ENCODE measurements around the gene ZCCHC24.

The ZCCHC24 gene

DNA sequence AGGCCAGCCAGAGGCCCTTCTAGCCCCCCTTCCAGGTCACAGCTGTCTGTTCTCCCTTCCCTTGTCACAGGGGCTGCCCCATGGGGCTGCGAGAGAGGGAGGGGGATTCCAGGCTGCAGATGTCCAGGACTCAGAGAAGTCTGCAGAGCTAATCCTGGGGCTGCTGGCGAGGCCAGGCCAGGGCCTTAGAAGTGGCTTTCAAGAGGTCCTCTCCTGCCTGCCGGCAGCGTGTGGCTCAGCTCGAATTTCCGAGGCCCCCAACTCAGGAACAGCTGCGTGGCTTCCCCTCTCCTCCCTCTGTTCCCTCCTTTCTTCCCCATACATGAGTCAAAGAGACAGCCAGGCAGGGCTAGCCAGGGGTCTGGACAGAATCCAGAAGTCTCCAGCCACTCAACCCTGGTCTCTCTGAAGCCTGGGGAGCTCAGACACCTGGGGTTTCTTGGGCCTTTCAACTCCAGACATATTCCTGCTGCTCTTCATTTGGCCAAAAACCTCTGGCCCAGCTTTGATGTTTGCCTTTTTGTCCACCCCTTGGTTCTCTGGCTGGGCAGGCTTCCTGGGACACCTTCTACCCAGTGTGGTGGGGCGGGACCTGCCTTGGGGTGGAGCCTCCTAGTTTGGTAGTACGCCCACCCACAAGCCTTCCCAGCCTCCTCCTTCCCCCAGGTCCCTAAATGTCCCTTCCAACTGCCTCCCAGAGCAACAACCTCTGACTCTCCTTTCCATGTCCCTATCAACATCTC, 45.1 kb upstream of the ZCCHC24 start:
- TF ChIP-seq, protein P1, sequence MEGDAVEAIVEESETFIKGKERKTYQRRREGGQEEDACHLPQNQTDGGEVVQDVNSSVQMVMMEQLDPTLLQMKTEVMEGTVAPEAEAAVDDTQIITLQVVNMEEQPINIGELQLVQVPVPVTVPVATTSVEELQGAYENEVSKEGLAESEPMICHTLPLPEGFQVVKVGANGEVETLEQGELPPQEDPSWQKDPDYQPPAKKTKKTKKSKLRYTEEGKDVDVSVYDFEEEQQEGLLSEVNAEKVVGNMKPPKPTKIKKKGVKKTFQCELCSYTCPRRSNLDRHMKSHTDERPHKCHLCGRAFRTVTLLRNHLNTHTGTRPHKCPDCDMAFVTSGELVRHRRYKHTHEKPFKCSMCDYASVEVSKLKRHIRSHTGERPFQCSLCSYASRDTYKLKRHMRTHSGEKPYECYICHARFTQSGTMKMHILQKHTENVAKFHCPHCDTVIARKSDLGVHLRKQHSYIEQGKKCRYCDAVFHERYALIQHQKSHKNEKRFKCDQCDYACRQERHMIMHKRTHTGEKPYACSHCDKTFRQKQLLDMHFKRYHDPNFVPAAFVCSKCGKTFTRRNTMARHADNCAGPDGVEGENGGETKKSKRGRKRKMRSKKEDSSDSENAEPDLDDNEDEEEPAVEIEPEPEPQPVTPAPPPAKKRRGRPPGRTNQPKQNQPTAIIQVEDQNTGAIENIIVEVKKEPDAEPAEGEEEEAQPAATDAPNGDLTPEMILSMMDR (IDR thresholded peaks at IDR 0.05) = no peak
- intact Hi-C loops (cut with DNase I; ENCODE audit: low total_unique reads) = no loop called here
- Histone ChIP-seq H3K4me1 (peaks cover 0 to 24% (median 17%) of the 10 kb centered on the region in 4 donors), H3K36me3 (no peaks in the 10 kb centered on the region), H3K27me3 (no peaks in the 10 kb centered on the region), H3K4me3 (no peak overlapping the region), H3K27ac (no peak overlapping the region), H3K9me3 (no peaks in the 10 kb centered on the region)
- DNase-seq = peak in 1 of 2 donors; percentile 60

DNA sequence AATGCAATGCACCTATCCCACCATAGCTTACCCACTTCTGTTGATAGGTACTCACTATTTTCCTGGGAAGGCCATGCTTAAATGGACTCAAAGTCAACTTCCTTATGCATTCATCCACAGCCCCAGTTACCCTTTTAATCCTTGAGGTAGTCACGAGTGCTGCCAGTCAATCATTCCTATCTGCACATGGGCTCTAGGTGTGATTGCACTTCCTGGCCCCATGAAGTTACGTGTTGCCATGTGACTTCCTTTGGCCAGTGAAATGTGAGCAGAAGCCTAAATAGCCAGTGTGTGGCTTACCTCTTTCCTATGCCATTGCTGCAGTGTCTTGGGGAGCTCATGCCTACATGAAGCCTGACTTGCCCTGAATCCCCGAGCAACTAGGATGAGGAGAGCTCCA, 43.4 kb upstream of the ZCCHC24 start:
- Histone ChIP-seq H3K27ac (peak overlapping the region; percentile 54 to 73), H3K9me3 (no peaks in the 10 kb centered on the region), H3K36me3 (no peaks in the 10 kb centered on the region), H3K4me3 (no peak overlapping the region), H3K4me1 (peaks cover 0 to 28% (median 20%) of the 10 kb centered on the region in 4 donors), H3K27me3 (no peaks in the 10 kb centered on the region)
- TF ChIP-seq, protein P1 (IDR thresholded peaks at IDR 0.05) = no peak
- intact Hi-C loops (cut with DNase I; ENCODE audit: low total_unique reads) = no loop called here
- no peak for DNase-seq

DNA sequence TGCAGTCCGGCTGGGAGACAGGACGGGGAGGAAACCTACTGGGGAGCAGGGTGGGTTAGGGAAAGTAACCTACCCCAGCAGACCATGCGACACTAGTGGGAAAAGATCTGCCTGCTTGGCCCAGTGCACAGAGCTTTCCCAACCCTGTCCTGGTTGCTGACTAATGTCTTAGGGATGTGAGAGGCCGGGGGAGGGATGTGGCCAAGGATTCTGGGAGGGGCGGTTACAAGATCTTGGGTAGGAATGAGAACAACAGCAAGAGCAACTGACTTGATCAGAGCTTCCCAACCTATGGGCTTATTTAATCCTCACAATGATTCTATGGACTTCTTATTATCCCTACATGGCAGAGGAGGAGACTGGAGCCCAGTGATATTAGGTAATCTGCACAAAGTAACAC, 42.9 kb upstream of the ZCCHC24 start:
- peak; percentile 89 to 91 for DNase-seq
- H3K36me3 ChIP-seq = no peaks in the 10 kb centered on the region
- TF ChIP-seq, protein P1 (IDR thresholded peaks at IDR 0.05) = no peak
- intact Hi-C loops (cut with DNase I; ENCODE audit: low total_unique reads) = no loop called here
- H3K4me1 ChIP-seq = peaks cover 0 to 33% (median 23%) of the 10 kb centered on the region in 4 donors
- H3K4me3 ChIP-seq = no peak overlapping the region
- no peaks in the 10 kb centered on the region for H3K27me3 ChIP-seq
- H3K9me3 ChIP-seq = no peaks in the 10 kb centered on the region
- peak overlapping the region; percentile 54 to 73 for H3K27ac ChIP-seq

DNA sequence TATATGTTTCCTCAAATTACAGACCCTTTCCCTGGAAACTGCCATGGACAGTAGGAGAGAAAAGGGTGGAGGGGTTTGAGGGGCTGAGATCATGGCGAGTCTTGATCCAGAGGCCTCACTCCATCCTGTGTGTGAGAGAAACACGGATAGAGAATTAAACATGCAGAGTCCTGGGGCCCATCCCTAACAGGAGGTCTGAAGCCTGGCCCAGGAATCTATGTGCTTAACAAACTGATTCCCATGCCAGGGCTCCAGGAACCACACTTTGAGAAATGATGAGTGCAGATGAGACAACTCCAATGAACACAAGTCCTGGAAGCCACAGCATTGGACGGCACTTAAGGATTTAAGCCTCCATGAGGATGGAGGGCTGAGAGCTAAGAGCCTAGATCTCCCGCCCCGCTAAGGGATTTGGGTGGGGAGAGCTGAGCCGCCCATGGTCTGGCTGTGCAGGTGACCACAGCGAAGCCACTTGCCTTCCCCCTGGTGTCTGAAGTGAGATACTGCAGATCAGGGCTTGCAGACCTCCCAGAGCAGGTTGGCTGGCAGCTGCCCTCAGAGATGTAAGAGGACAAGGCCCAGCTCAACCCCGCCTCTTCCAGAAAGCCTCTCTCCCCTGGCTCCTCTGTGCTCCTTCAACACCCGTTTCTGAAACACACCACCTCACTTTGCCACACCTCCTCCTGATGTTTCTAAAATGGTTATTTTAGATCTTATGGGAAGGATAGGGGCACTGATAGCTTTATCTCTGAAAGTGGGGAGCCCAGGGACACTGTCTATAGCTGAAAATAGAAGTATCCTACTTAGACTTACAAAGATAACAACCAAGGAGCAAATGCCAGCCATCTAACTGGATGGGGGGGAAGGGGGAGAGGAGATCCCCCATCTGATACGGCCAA, 42.1 kb upstream of the ZCCHC24 start:
- Histone ChIP-seq H3K27me3 (no peaks in the 10 kb centered on the region), H3K4me3 (no peak overlapping the region), H3K4me1 (peaks cover 0 to 35% (median 24%) of the 10 kb centered on the region in 4 donors), H3K36me3 (no peaks in the 10 kb centered on the region), H3K27ac (peak overlapping the region; percentile 54 to 73), H3K9me3 (no peaks in the 10 kb centered on the region)
- peak; percentile 61 to 74 for DNase-seq
- TF ChIP-seq, protein P1 (IDR thresholded peaks at IDR 0.05) = peak; percentile 37 to 39
- intact Hi-C loops (cut with DNase I; ENCODE audit: low total_unique reads) = no loop called here

DNA sequence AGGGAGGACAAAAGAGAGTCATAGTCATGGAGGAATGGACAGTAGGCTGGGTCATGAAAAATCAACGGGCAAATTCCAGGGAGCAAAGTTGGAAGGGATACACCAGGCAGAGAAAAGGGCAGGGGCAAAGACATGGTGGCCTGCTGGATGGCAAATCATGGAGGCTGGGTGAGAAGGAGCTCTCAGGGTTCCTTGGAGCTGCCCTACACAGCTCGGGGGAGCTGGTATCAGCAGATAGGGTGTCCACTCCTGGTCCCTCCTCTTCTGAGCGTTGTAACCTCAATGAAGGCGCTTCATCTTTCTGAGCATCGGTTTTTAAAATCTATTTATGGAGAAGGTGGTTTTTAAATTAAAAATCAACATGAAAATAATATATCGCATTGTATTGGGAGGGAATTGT, 39.1 kb upstream of the ZCCHC24 start:
- Histone ChIP-seq H3K4me1 (peaks cover 0 to 32% (median 21%) of the 10 kb centered on the region in 4 donors), H3K9me3 (no peaks in the 10 kb centered on the region), H3K4me3 (no peak overlapping the region), H3K27me3 (no peaks in the 10 kb centered on the region), H3K36me3 (no peaks in the 10 kb centered on the region), H3K27ac (peak overlapping the region; percentile 26 to 42)
- intact Hi-C loops (cut with DNase I; ENCODE audit: low total_unique reads) = no loop called here
- peak in 1 of 2 donors; percentile 48 for DNase-seq
- TF ChIP-seq, protein P1 (IDR thresholded peaks at IDR 0.05) = no peak
